Activated CD4-positive, alpha-beta T cell treated with anti-CD3 and anti-CD28 coated beads for 36 hours (primary cell): ENCODE results near the gene NFIC. TPM values are rescaled to one million over a fixed set of nuclear protein-coding genes. Genes with fewer than 3 reads are reported as not detected.
"Not testable (repeated sequence)": the region's sequence is repeated elsewhere in the genome, so short reads cannot be mapped to it uniquely, and the experiment has no call there.

Experiments
- ATAC-seq: fragments of 200-7000 bp; cut with Tn5 transposase; one replicate; pipeline ENCODE4 v1.10.0; 2021; ENCODE audit warnings: mild to moderate bottlenecking, moderate library complexity
- CTCF ChIA-PET: fragments of 350-600 bp; sonication (Branson Sonifier 250); formaldehyde crosslinking; loops from one replicate; lab custom pipeline; 2021; ENCODE audit warnings: antibody characterized with exemption; lab: Charles Lee
- POLR2A ChIA-PET: fragments of 350-600 bp; sonication (Branson Sonifier 250); formaldehyde crosslinking; loops from one replicate; lab custom pipeline; 2021; ENCODE audit warnings: antibody characterized with exemption, inconsistent platforms; lab: Charles Lee
- DNase-seq: peaks from one replicate; pipeline ENCODE4 v3.0.0-alpha.2; 2020
- H3K27ac Mint-ChIP-seq: one replicate; pipeline ENCODE4 v1.8.0; 2021; ENCODE audit warnings: mixed read lengths
- H3K27me3 Mint-ChIP-seq: one replicate; pipeline ENCODE4 v1.8.0; 2021; ENCODE audit warnings: mixed read lengths
- H3K36me3 Mint-ChIP-seq: one replicate; pipeline ENCODE4 v1.8.0; 2021; ENCODE audit warnings: low read depth, mixed read lengths
- H3K4me1 Mint-ChIP-seq: one replicate; pipeline ENCODE4 v1.8.0; 2021; ENCODE audit warnings: mixed read lengths
- H3K4me3 Mint-ChIP-seq: one replicate; pipeline ENCODE4 v1.8.0; 2021; ENCODE audit warnings: mild to moderate bottlenecking, moderate library complexity, mixed read lengths
- H3K9me3 Mint-ChIP-seq: one replicate; pipeline ENCODE4 v1.8.0; 2021; ENCODE audit warnings: low read depth, mixed read lengths
- intact Hi-C, 2 experiments: fragments of 100-400 bp; cut with DNase I in 1 of 2; cut with micrococcal nuclease in 1 of 2; formaldehyde crosslinking; loops; one replicate each; pipeline versions ENCODE4 v1.14.2 to v1.15.1; 2022 to 2024; cut with DNase I, micrococcal nuclease
- total RNA-seq, 2 experiments: library from RNA; stranded (reverse); gene quantifications; one replicate each; pipeline ENCODE4 v1.2.3, GENCODE V29; 2021

The NFIC gene
- total RNA-seq, 2 experiments from 2014 or later, result 20.5 to 22.6 TPM

DNA sequence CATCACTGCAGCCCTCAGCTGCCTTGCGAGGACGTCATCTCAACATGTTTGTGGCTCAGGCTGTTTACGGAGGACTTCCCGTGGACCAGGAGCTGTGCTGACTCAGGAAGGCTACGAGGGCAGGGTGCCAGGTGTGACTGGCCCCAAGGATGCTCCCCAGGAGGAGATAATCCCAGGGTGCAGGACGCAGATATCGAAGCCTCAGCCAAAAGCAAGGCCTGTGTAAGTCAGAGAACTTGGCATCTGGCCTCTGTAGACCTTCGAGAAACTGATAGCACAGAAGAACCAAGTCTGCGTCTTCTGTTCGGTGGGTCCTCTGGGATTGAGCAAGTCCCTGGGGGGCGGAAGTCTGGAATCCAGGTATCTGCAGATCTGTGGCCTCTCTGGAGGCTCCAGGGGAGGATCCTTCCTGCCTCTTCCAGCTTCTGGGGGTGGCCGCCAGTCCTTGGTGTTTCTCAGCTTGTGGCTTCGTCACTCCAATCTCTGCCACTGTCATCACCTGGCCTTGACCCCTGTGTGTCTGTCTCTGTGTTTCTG, 136.7 kb downstream of the NFIC start:
- Mint-ChIP-seq H3K27ac (no peak overlapping the region), H3K4me1 (peaks cover 34% of the 10 kb centered on the region), H3K4me3 (no peak overlapping the region), H3K36me3 (peaks cover 14% of the 10 kb centered on the region), H3K9me3 (no peaks in the 10 kb centered on the region), H3K27me3 (no peaks in the 10 kb centered on the region)
- ChIA-PET POLR2A (no interaction called here), CTCF (interaction anchor here (0.7 to 1.1 kb wide), 4 partner anchors 44 to 721 kb away, joined by 3 to 4 read pairs (median 3); no protein-coding TSS in a partner anchor)
- intact Hi-C loops, result loop anchor here in 1 of 2 experiments (5.0 to 10.0 kb wide), 3 partner anchors 438 to 679 kb away; partner anchors contain the start of genes ANKRD24, MAP2K2, SIRT6 and TLE5
- DNase-seq, result no peak
- no peak for ATAC-seq

DNA sequence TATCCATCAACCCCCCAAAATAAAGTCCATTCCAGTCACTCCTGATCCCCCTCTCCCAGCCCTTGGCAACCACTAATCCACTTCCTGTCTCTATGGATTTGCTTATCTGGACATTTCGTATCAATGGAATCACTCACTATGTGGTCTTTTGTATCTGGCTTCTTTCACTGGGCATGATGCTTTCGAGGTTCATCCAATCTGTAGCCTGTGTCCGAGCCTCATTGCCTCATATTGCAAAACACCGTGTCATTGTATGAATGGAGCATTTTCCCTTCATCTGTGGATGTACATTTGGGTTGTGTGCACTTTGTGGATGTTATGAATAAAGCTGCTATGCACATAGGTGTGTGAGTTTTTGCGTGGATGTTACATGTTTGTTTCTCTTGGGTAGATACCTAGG, 138.4 kb downstream of the NFIC start:
- CTCF ChIA-PET, result no interaction called here
- H3K27ac Mint-ChIP-seq, result peak overlapping the region; percentile 12
- peak overlapping the region; percentile 84 for H3K4me3 Mint-ChIP-seq
- ATAC-seq (no peak), DNase-seq (no peak)
- intact Hi-C loops, result loop anchor here (2.0 to 10.0 kb wide), 9 partner anchors 53 to 1177 kb away; partner anchors contain the start of genes ANKRD24 (in 1 of the 2), HDGFL2 (in 1 of the 2), LSM7 (in 1 of the 2) and MAP2K2 (in 1 of the 2)
- peaks cover 21% of the 10 kb centered on the region for H3K36me3 Mint-ChIP-seq
- no peaks in the 10 kb centered on the region for H3K9me3 Mint-ChIP-seq
- H3K27me3 Mint-ChIP-seq, result no peaks in the 10 kb centered on the region
- POLR2A ChIA-PET, result interaction anchor here (0.6 to 1.5 kb wide), 2 partner anchors 69 to 722 kb away, joined by 3 to 4 read pairs; partner anchors contain the start of gene SGTA
- H3K4me1 Mint-ChIP-seq, result peaks cover 43% of the 10 kb centered on the region

GRCh38 chr19:3505598-3506383, 139.4 kb downstream of the NFIC start, which contains the start of gene FZR1:
Gene FZR1, plus strand, starts transcription at chr19:3506311. Its CDS starts 16,679 bp downstream, at chr19:3522990.
- Mint-ChIP-seq H3K36me3 (peaks cover 23% of the 10 kb centered on the region), H3K9me3 (no peaks in the 10 kb centered on the region), H3K4me1 (peaks cover 45% of the 10 kb centered on the region), H3K27ac (peak within 1 kb of the TSS; percentile 86), H3K4me3 (peak within 1 kb of the TSS; percentile 84), H3K27me3 (no peaks in the 10 kb centered on the region)
- CTCF ChIA-PET, result interaction anchor here (1.0 kb wide), 1 partner anchor 76 kb away, joined by 3 read pairs; no protein-coding TSS in a partner anchor
- intact Hi-C loops, result loop anchor here (1.0 to 10.0 kb wide), 23 partner anchors 52 to 1641 kb away; partner anchors contain the start of genes MFSD12 (in 2 of the 2), MRPL54 (in 2 of the 2), CHAF1A (in 1 of the 2) and HDGFL2 (in 1 of the 2)
- POLR2A ChIA-PET, result no interaction called here
- ATAC-seq (peak; percentile 92), DNase-seq (peak; percentile 100)

GRCh38 chr19:3506384-3507340, 140.3 kb downstream of the NFIC start:
- ATAC-seq (no peak), DNase-seq (peak; percentile 43)
- Mint-ChIP-seq H3K36me3 (peaks cover 23% of the 10 kb centered on the region), H3K27me3 (no peaks in the 10 kb centered on the region), H3K27ac (peak overlapping the region; percentile 64), H3K4me1 (peaks cover 45% of the 10 kb centered on the region), H3K9me3 (no peaks in the 10 kb centered on the region), H3K4me3 (peak overlapping the region; percentile 84)
- intact Hi-C loops, result loop anchor here (1.0 to 10.0 kb wide), 22 partner anchors 51 to 1642 kb away; partner anchors contain the start of genes MFSD12 (in 2 of the 2), MRPL54 (in 2 of the 2), CHAF1A (in 1 of the 2) and HDGFL2 (in 1 of the 2)
- ChIA-PET POLR2A (no interaction called here), CTCF (interaction anchor here (1.0 kb wide), 1 partner anchor 77 kb away, joined by 3 read pairs; no protein-coding TSS in a partner anchor)

DNA sequence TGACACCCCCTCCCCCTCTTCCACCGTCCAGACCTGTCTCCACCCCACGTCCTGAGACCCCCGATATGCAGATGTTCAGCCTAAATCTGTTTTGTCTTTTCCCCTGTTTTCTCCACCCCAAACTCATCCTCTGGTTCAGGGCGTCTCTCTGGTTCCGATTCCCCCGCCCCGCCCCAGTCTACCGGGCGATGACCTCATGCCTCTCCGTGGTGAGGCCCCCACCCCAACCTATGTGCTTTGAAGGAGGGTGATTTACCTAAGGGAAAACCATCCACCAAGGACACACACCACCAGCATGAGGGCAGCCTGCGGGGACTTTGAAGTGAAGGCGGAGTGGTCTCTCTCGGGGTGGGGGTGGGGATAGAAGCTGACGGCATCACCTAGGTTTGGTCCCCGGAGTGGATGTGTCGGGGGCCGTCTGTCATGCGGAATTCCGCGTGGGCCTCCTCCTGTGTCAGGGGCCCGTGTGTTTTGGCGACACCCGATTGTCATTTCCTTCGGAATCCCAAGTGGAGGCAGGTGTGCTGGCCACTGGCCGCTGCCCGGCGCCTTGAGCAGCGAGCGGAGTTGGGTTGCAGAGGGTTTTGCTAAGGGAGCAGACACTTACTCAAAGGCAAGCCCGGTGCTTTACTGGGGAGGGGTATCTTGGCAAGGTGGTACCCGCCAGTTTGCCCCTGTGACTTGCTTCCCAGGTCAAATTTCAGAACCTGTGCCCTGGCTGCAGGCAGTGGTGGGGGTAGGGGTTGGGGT, 141.2 kb downstream of the NFIC start:
- no peak for ATAC-seq
- H3K4me3 Mint-ChIP-seq, result peak overlapping the region; percentile 84
- intact Hi-C loops, result loop anchor here (2.0 to 10.0 kb wide), 9 partner anchors 50 to 1180 kb away; partner anchors contain the start of genes HDGFL2 (in 1 of the 2), LSM7 (in 1 of the 2), MAP2K2 (in 1 of the 2) and MFSD12 (in 1 of the 2)

DNA sequence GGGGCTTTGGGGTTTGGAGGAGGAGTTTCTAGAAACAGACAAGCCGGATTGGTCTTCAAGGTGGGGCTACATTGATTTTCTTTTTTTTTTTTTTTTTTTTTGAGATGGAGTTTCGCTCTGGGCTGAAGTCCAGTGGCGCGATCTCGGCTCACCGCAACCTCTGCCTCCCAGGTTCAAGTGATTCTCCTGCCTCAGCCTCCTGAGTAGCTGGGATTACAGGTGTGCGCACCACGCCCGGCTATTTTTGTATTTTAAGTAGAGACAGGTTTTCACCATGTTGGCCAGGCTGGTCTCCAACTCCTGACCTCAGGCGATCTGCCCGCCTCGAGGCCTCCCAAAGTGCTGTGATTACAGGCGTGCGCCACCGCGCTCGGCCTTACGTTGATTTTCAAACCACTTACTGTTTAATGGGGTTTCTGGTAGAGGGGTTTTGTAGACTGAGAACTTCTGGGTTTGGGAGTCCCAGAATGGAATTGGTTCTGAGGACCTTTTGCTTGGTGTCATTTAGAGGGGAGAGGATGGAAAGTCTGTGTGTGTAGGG, 141.8 kb downstream of the NFIC start:
- POLR2A ChIA-PET, H3K27me3 Mint-ChIP-seq, ATAC-seq, DNase-seq, CTCF ChIA-PET, H3K9me3 Mint-ChIP-seq: not testable (repeated sequence)
- Mint-ChIP-seq H3K36me3 (peaks cover 23% of the 10 kb centered on the region), H3K4me1 (peaks cover 48% of the 10 kb centered on the region), H3K27ac (peak overlapping the region; percentile 24), H3K4me3 (peak overlapping the region; percentile 84)
- intact Hi-C loops, result loop anchor here (5.0 to 10.0 kb wide), 7 partner anchors 49 to 1181 kb away; partner anchors contain the start of genes HDGFL2 (in 1 of the 2), LSM7 (in 1 of the 2), MAP2K2 (in 1 of the 2) and MFSD12 (in 1 of the 2)

More for the DNA sequence above, 141.2 kb downstream of the NFIC start:
- peak overlapping the region; percentile 64 for H3K27ac Mint-ChIP-seq
- no peaks in the 10 kb centered on the region for H3K9me3 Mint-ChIP-seq
- H3K36me3 Mint-ChIP-seq, result peaks cover 23% of the 10 kb centered on the region
- ChIA-PET CTCF (no interaction called here), POLR2A (no interaction called here)
- DNase-seq, result peak; percentile 68
- H3K4me1 Mint-ChIP-seq, result peaks cover 48% of the 10 kb centered on the region
- no peaks in the 10 kb centered on the region for H3K27me3 Mint-ChIP-seq

GRCh38 chr19:3508771-3509535, 142.6 kb downstream of the NFIC start:
- Mint-ChIP-seq H3K27ac (peak overlapping the region; percentile 76), H3K36me3 (peaks cover 23% of the 10 kb centered on the region), H3K27me3 (no peaks in the 10 kb centered on the region), H3K4me1 (peaks cover 51% of the 10 kb centered on the region), H3K9me3 (no peaks in the 10 kb centered on the region), H3K4me3 (peak overlapping the region; percentile 84)
- ChIA-PET CTCF (no interaction called here), POLR2A (no interaction called here)
- DNase-seq, result peak; percentile 30
- ATAC-seq, result no peak
- intact Hi-C loops, result loop anchor here (5.0 to 10.0 kb wide), 7 partner anchors 48 to 1182 kb away; partner anchors contain the start of genes HDGFL2 (in 1 of the 2), LSM7 (in 1 of the 2), MAP2K2 (in 1 of the 2) and MFSD12 (in 1 of the 2)

- H3K36me3 Mint-ChIP-seq, result peaks cover 23% of the 10 kb centered on the region
- H3K4me3 Mint-ChIP-seq, result peak overlapping the region; percentile 25
- peak overlapping the region; percentile 76 for H3K27ac Mint-ChIP-seq
- no peaks in the 10 kb centered on the region for H3K27me3 Mint-ChIP-seq
- ChIA-PET POLR2A (no interaction called here), CTCF (no interaction called here)
- intact Hi-C loops, result loop anchor here (5.0 to 10.0 kb wide), 7 partner anchors 48 to 1182 kb away; partner anchors contain the start of genes HDGFL2 (in 1 of the 2), LSM7 (in 1 of the 2), MAP2K2 (in 1 of the 2) and MFSD12 (in 1 of the 2)
- no peaks in the 10 kb centered on the region for H3K9me3 Mint-ChIP-seq
- ATAC-seq (peak; percentile 16), DNase-seq (peak; percentile 69)
- H3K4me1 Mint-ChIP-seq, result peaks cover 54% of the 10 kb centered on the region
Measured at GRCh38 chr19:3509566-3509989, 143.2 kb downstream of the NFIC start.

DNA sequence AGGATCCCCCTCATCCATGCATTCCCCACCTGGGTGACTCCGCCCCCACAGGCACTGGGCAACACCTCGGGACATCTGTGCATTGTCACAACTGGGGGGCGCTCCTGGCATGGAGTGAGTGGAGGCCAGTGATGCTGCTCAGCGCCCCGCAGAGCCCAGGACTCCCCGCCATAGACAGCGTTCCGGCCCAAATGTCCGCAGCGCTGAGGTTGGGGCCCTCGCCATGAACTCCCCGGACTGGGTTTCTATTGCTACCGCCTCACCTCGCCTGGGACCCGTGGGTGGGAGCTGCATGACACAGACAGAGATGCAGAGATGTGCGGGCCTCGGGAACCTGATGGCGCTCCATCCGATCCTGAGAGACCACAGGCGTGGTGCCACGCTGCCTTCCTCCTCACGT, 144.3 kb downstream of the NFIC start:
- Mint-ChIP-seq H3K27me3 (no peaks in the 10 kb centered on the region), H3K4me3 (no peak overlapping the region), H3K9me3 (no peaks in the 10 kb centered on the region), H3K36me3 (peaks cover 23% of the 10 kb centered on the region), H3K4me1 (peaks cover 51% of the 10 kb centered on the region), H3K27ac (no peak overlapping the region)
- no peak for DNase-seq
- intact Hi-C loops, result no loop called here
- no peak for ATAC-seq
- ChIA-PET CTCF (no interaction called here), POLR2A (no interaction called here)
